Calu3 (cell line): Measurements from ENCODE around the gene TRPC6. TPM values are rescaled to one million over a fixed set of nuclear protein-coding genes. Genes with fewer than 3 reads are reported as not detected.
A peak's percentile ranks its signal among the peaks of the same experiment; 100 is the strongest.

Source experiments
- BruUV-seq: library from RNA; stranded (reverse); fragments of 400-500 nt; replicated peaks from 2 replicates; lab custom pipeline; 2021; lab: Mats Ljungman, UMichigan
- CTCF ChIA-PET: fragments of 300-600 bp; sonication (Branson Sonifier 250); formaldehyde crosslinking; loops from one replicate; lab custom pipeline; 2022; ENCODE audit warnings: antibody characterized with exemption; lab: Charles Lee
- DNase-seq: peaks from one replicate; pipeline ENCODE4 v3.0.0; 2022
- H3K27ac Mint-ChIP-seq: one replicate; pipeline ENCODE4 v1.8.0; 2022; ENCODE audit warnings: mixed read lengths; ENCODE audit not compliant: unreplicated experiment
- H3K27me3 Mint-ChIP-seq: one replicate; pipeline ENCODE4 v1.8.0; 2022; ENCODE audit warnings: mixed read lengths; ENCODE audit not compliant: unreplicated experiment
- H3K36me3 Mint-ChIP-seq: one replicate; pipeline ENCODE4 v1.8.0; 2022; ENCODE audit warnings: mild to moderate bottlenecking, moderate library complexity, mixed read lengths; ENCODE audit not compliant: insufficient read depth, unreplicated experiment
- H3K4me1 Mint-ChIP-seq: one replicate; pipeline ENCODE4 v1.8.0; 2022; ENCODE audit warnings: mild to moderate bottlenecking, low read depth, mixed read lengths; ENCODE audit not compliant: unreplicated experiment
- H3K4me3 Mint-ChIP-seq: one replicate; pipeline ENCODE4 v1.8.0; 2022; ENCODE audit warnings: mild to moderate bottlenecking, low read depth, moderate library complexity, mixed read lengths; ENCODE audit not compliant: unreplicated experiment
- H3K9me3 Mint-ChIP-seq: one replicate; pipeline ENCODE4 v1.8.0; 2022; ENCODE audit warnings: low read depth, mixed read lengths; ENCODE audit not compliant: unreplicated experiment
- intact Hi-C: fragments of 100-400 bp; cut with micrococcal nuclease; formaldehyde crosslinking; loops from one replicate; pipeline ENCODE4 v1.10.0; 2022; ENCODE audit not compliant: unreplicated experiment
- total RNA-seq: library from RNA; stranded (reverse); gene quantifications from 2 replicates; pipeline ENCODE4 v1.2.3, GENCODE V29; 2022
- TF ChIP-seq, protein P1 (sequence below): fragments of 200-600 bp; IDR thresholded peaks from one replicate; pipeline ENCODE4 v1.8.0; 2022; ENCODE audit warnings: antibody characterized with exemption; ENCODE audit not compliant: unreplicated experiment

TRPC6 gene
- total RNA-seq, 1 experiment from 2014 or later: not detected

DNA sequence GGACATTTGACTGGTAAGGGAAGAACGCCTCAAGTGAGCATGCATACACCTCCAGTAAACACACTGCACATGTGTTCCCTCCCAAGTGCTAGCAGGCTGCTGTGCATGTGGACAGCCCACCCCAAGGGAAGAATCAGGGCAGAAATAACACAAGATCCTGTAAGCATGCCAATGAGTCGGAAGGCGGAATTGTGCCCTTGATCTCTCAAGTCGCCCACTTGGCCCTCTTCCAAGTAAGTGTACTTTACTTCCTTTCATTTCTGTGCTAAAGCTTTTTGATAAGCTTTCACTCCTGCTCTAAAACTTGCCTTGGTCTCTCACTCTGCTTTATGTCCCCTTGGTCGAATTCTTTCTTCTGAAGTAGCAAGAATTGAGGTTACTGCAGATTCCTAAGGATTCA, 139.6 kb downstream of the TRPC6 start:
- peak; percentile 21 for DNase-seq
- intact Hi-C loops: no loop called here
- TF ChIP-seq, protein P1, sequence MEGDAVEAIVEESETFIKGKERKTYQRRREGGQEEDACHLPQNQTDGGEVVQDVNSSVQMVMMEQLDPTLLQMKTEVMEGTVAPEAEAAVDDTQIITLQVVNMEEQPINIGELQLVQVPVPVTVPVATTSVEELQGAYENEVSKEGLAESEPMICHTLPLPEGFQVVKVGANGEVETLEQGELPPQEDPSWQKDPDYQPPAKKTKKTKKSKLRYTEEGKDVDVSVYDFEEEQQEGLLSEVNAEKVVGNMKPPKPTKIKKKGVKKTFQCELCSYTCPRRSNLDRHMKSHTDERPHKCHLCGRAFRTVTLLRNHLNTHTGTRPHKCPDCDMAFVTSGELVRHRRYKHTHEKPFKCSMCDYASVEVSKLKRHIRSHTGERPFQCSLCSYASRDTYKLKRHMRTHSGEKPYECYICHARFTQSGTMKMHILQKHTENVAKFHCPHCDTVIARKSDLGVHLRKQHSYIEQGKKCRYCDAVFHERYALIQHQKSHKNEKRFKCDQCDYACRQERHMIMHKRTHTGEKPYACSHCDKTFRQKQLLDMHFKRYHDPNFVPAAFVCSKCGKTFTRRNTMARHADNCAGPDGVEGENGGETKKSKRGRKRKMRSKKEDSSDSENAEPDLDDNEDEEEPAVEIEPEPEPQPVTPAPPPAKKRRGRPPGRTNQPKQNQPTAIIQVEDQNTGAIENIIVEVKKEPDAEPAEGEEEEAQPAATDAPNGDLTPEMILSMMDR: no peak
- Mint-ChIP-seq H3K27ac (no peak overlapping the region), H3K36me3 (no peaks in the 10 kb centered on the region), H3K27me3 (no peaks in the 10 kb centered on the region), H3K4me1 (peaks cover 13% of the 10 kb centered on the region), H3K4me3 (no peak overlapping the region), H3K9me3 (no peaks in the 10 kb centered on the region)
- CTCF ChIA-PET: no interaction called here
- BruUV-seq: no TSS peak

DNA sequence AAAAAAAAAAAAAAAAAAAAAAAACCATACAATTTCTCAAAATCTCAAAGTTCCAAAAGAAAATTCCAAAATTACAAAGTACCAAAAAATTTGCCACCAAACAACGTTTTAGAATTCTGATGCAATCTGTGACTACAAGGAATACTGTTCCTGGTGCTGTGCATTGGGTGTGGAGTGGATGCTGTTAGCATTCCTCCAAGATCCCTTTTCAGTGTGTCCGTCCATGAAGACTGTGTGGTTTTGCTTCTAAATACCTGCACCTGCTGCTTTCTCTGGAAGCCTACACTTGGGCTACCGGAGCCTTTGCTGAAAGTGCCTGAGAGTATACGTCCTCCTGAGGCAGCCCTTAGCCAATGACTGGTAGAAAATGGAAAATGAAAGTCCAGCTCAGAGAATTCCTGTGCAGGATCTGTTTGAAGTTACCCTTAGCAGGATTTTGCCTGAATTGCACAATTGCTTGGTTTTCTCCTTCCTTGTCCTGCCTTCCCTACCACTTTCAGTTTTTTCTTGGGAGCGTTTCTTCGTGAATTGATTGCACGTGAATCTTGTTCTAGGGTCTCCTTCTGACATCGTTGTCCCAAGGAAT, 140.8 kb downstream of the TRPC6 start:
- intact Hi-C loops: no loop called here
- no peak overlapping the region for H3K4me3 Mint-ChIP-seq
- H3K4me1 Mint-ChIP-seq: peaks cover 13% of the 10 kb centered on the region
- no peaks in the 10 kb centered on the region for H3K9me3 Mint-ChIP-seq
- no peaks in the 10 kb centered on the region for H3K27me3 Mint-ChIP-seq
- no TSS peak for BruUV-seq
- H3K27ac Mint-ChIP-seq: no peak overlapping the region
- CTCF ChIA-PET: no interaction called here
- no peaks in the 10 kb centered on the region for H3K36me3 Mint-ChIP-seq
- TF ChIP-seq, protein P1: no peak
- no peak for DNase-seq

DNA sequence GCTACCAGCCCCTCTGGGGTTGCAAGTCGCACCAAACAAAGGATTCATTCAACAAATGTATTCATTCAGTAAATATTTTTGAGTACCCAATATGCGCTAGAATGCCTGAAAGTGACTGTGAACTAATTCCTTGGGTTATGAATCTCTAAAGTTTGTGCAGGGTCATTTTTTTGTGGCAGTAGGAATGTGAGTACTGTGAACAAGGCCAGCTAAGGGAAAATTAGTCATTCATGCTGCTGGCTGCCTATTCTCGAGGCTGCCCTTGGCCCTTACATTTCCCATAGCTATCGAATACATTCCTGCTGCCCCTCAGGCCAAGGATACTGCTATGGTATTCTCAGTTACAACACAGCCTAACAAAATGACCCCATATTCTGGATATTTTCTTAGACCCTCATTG, 141.6 kb downstream of the TRPC6 start:
- TF ChIP-seq, protein P1: no peak
- intact Hi-C loops: no loop called here
- DNase-seq: no peak
- CTCF ChIA-PET: interaction anchor here (0.6 kb wide), 1 partner anchor 15 kb away, joined by 3 read pairs; no protein-coding TSS in a partner anchor
- Mint-ChIP-seq H3K9me3 (no peaks in the 10 kb centered on the region), H3K4me1 (peaks cover 13% of the 10 kb centered on the region), H3K36me3 (no peaks in the 10 kb centered on the region), H3K27me3 (no peaks in the 10 kb centered on the region), H3K4me3 (no peak overlapping the region), H3K27ac (no peak overlapping the region)
- no TSS peak for BruUV-seq

DNA sequence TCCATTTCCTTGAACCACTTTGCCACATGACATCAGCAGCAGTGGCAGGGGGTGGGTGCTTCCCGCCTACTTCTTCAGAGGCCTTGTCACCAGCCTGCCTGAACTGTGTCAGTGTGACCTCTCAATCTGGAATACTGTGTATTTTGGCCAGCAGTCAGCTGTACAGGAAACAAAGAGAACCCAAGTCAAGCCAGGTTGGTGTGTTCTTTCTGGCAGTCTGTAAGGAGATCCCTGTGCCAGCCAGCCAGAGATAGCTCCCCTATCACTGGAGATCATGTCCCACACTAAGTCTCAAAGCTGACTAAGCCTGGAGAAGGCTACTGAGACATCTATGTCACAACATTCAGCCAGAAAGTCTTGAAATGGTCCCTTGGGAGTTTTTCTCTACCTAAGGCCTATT, 142.1 kb downstream of the TRPC6 start:
- DNase-seq: peak; percentile 30
- CTCF ChIA-PET: interaction anchor here (0.6 kb wide), 1 partner anchor 15 kb away, joined by 3 read pairs; no protein-coding TSS in a partner anchor
- H3K27ac Mint-ChIP-seq: no peak overlapping the region
- no peaks in the 10 kb centered on the region for H3K9me3 Mint-ChIP-seq
- TF ChIP-seq, protein P1: no peak
- no peaks in the 10 kb centered on the region for H3K36me3 Mint-ChIP-seq
- H3K27me3 Mint-ChIP-seq: no peaks in the 10 kb centered on the region
- H3K4me3 Mint-ChIP-seq: no peak overlapping the region
- peaks cover 13% of the 10 kb centered on the region for H3K4me1 Mint-ChIP-seq
- intact Hi-C loops: no loop called here
- BruUV-seq: no TSS peak
